Hepatocyte (in vitro differentiated cells): ENCODE results near the gene STMND1. TPM values are rescaled to one million over a fixed set of nuclear protein-coding genes. Genes with fewer than 3 reads are reported as not detected.

Source experiments
- DNase-seq: peaks from one replicate; pipeline ENCODE4 v3.0.0-alpha.2; 2016; ENCODE audit warnings: low spot score
- H2AFZ ChIP-seq: fragments of 200-600 bp; sonication (generic); 2 replicates; pipeline ENCODE4 v1.6.0; 2016; ENCODE audit warnings: antibody characterized with exemption, mild to moderate bottlenecking
- H3K27ac ChIP-seq: fragments of 200-600 bp; sonication (generic); 2 replicates; pipeline ENCODE4 v1.5.1; 2016; ENCODE audit warnings: mild to moderate bottlenecking
- H3K27me3 ChIP-seq: fragments of 200-600 bp; sonication (generic); 2 replicates; pipeline ENCODE4 v1.6.1; 2016
- H3K36me3 ChIP-seq: fragments of 200-600 bp; sonication (generic); replicated peaks from 2 replicates; pipeline ENCODE4 v1.5.1; 2016; ENCODE audit warnings: low read depth; ENCODE audit not compliant: insufficient read depth
- H3K4me1 ChIP-seq: fragments of 200-600 bp; sonication (generic); 2 replicates; pipeline ENCODE4 v1.5.1; 2016; ENCODE audit warnings: mild to moderate bottlenecking, moderate library complexity; ENCODE audit not compliant: insufficient read depth
- H3K4me2 ChIP-seq: fragments of 200-600 bp; sonication (generic); 2 replicates; pipeline ENCODE4 v1.6.0; 2016
- H3K4me3 ChIP-seq: fragments of 200-600 bp; sonication (generic); 2 replicates; pipeline ENCODE4 v1.5.1; 2016; ENCODE audit warnings: mild to moderate bottlenecking
- H3K79me2 ChIP-seq: fragments of 200-600 bp; sonication (generic); 2 replicates; pipeline ENCODE4 v1.6.0; 2017; ENCODE audit warnings: mild to moderate bottlenecking
- H3K9me2 ChIP-seq: fragments of 200-600 bp; sonication (generic); replicated peaks from 2 replicates; pipeline ENCODE4 v1.6.0; 2017; ENCODE audit warnings: mild to moderate bottlenecking; ENCODE audit not compliant: insufficient read depth
- H3K9me3 ChIP-seq: fragments of 200-600 bp; sonication (generic); 2 replicates; pipeline ENCODE4 v1.5.1; 2016; ENCODE audit warnings: low read depth, mild to moderate bottlenecking
- H4K20me1 ChIP-seq: fragments of 200-600 bp; sonication (generic); 2 replicates; pipeline ENCODE4 v1.6.0; 2016; ENCODE audit warnings: mild to moderate bottlenecking; ENCODE audit not compliant: insufficient read depth, poor library complexity, severe bottlenecking
- CTCF ChIP-seq: fragments of 200-600 bp; sonication (generic); IDR thresholded peaks from 2 replicates; pipeline ENCODE4 v1.5.1; 2016; ENCODE audit warnings: antibody characterized with exemption, mild to moderate bottlenecking; ENCODE audit not compliant: poor library complexity
- EZH2 ChIP-seq: fragments of 200-600 bp; sonication (generic); IDR thresholded peaks from 2 replicates; pipeline ENCODE4 v1.6.1; 2016; ENCODE audit warnings: antibody characterized with exemption, mild to moderate bottlenecking, borderline replicate concordance
- EZH2phosphoT487 ChIP-seq: fragments of 200-600 bp; sonication (generic); IDR thresholded peaks from one replicate; pipeline ENCODE4 v1.6.1; 2018; ENCODE audit warnings: antibody characterized with exemption, mild to moderate bottlenecking, low read depth, moderate library complexity; ENCODE audit not compliant: unreplicated experiment, severe bottlenecking
- whole genome bisulfite sequencing: methylation state at CpG from one replicate; pipeline ENCODE4 v1.1.6; 2016; ENCODE audit warnings: low lambda C conversion rate; ENCODE audit errors: missing lambda C conversion rate; 5-methylcytosine and 5-hydroxymethylcytosine counted together
- polyA plus RNA-seq: library from polyadenylated mRNA; unstranded; fragments of >200 nt; fragmentation: Nextera tagmentation; extraction: Ambion mirVana; gene quantifications from 2 replicates; pipeline ENCODE4 v1.2.1, GENCODE V29; 2016
- total RNA-seq: library from RNA; depleted of rRNA; stranded (reverse); fragments of >200 nt; gene quantifications from 2 replicates; pipeline ENCODE4 v1.2.3, GENCODE V29; 2014

Gene STMND1
- total and polyA plus RNA-seq, 2 experiments from 2014 or later, result 0.27 TPM; not detected in 1

DNA sequence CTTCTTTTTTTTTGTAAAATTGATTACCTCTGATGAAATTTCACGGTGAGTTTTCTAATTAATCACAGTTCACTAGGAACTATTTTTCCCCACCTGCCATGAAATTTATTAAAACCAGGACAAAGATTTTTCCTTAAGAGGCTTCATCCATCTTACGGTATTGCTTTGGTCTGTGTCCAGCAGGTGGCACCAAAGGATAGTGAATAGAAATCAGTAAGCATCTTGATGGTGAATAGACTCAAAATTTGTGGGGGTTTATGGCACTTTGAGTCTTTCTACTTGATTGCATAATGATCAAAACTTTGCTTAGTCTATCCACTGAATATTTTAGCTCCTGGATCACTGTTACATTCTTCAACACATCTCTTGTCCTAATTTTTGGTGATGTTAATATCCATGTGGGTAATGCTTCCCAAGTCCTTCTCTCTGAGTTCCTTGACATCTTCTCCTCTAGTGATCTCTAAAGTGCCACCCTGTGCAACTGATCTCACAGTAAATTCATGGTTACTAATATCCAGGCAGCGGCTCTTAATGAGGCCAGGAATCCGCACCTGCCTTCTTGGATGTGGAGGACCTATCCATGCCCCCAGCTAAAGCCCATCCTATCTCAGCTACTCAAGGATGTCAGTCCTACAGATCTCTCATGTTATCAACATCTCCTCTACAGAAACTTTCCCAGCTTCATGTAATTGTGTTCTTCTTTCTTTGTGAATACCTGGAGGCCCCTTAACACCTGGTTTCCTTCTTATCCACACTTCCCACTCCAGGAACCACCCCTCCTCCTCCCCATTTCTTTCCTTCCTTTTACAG, 54.5 kb downstream of the STMND1 start:
- TF ChIP-seq EZH2 (no peak), EZH2phosphoT487 (no peak), CTCF (peak; percentile 86)
- Histone ChIP-seq H3K27me3 (peaks cover 3% of the 10 kb centered on the region), H3K27ac (no peak overlapping the region), H4K20me1 (no peaks in the 10 kb centered on the region), H3K36me3 (no peaks in the 10 kb centered on the region), H3K79me2 (no peaks in the 10 kb centered on the region), H3K4me1 (no peaks in the 10 kb centered on the region), H3K9me3 (peaks cover 5% of the 10 kb centered on the region), H3K4me3 (no peak overlapping the region), H3K4me2 (no peak overlapping the region), H2AFZ (no peak overlapping the region), H3K9me2 (no peaks in the 10 kb centered on the region)
- 41% methylated on average over 4 of the region's 4 CpGs for WGBS
- DNase-seq, result peak; percentile 88

- Histone ChIP-seq H3K27ac (no peak overlapping the region), H4K20me1 (no peaks in the 10 kb centered on the region), H3K4me3 (no peak overlapping the region), H3K4me1 (no peaks in the 10 kb centered on the region), H3K9me2 (no peaks in the 10 kb centered on the region), H3K27me3 (peaks cover 3% of the 10 kb centered on the region), H3K79me2 (no peaks in the 10 kb centered on the region), H2AFZ (no peak overlapping the region), H3K9me3 (peaks cover 5% of the 10 kb centered on the region), H3K36me3 (no peaks in the 10 kb centered on the region), H3K4me2 (no peak overlapping the region)
- TF ChIP-seq CTCF, result no peak
- DNase-seq, result no peak
- WGBS, result 86% methylated on average over 8 of the region's 8 CpGs
Observed at GRCh38 chr6:17156966-17157365, 55.1 kb downstream of the STMND1 start.

GRCh38 chr6:17157617-17158016, 55.8 kb downstream of the STMND1 start:
- Histone ChIP-seq H3K27me3 (peaks cover 3% of the 10 kb centered on the region), H4K20me1 (no peaks in the 10 kb centered on the region), H3K79me2 (no peaks in the 10 kb centered on the region), H3K9me3 (peaks cover 4% of the 10 kb centered on the region), H3K4me3 (no peak overlapping the region), H3K27ac (no peak overlapping the region), H3K4me1 (no peaks in the 10 kb centered on the region), H3K4me2 (no peak overlapping the region), H2AFZ (no peak overlapping the region), H3K36me3 (no peaks in the 10 kb centered on the region), H3K9me2 (no peaks in the 10 kb centered on the region)
- 91% methylated on average over 2 of the region's 2 CpGs for WGBS
- no peak for DNase-seq
- TF ChIP-seq EZH2, result no peak
- no peak for TF ChIP-seq EZH2phosphoT487
- no peak for TF ChIP-seq CTCF

DNA sequence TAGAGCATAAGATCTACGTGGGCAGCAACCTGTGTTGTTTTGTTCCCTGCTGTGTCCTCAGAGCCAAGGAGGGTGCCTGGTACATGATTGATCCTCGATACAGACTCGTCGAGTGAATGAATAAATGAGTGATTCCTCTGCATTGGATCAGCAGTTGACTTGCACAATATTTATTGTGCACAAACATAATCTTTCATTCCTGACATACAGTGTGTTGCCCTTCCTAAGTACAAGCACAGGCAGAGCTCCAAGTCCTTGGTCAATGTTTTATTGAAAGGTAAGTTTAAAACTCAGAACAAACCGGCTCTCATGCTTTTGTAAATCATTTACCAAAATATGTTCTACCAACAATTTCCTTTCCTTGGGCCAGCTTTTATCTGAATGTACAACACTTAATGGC, 57.4 kb downstream of the STMND1 start:
- H3K4me1 ChIP-seq, result no peaks in the 10 kb centered on the region
- WGBS, result 72% methylated on average over 5 of the region's 5 CpGs
- no peak overlapping the region for H3K4me2 ChIP-seq
- no peaks in the 10 kb centered on the region for H3K9me2 ChIP-seq
- TF ChIP-seq EZH2, result no peak
- TF ChIP-seq EZH2phosphoT487, result no peak
- TF ChIP-seq CTCF, result no peak
- no peaks in the 10 kb centered on the region for H3K36me3 ChIP-seq
- H4K20me1 ChIP-seq, result no peaks in the 10 kb centered on the region
- no peak overlapping the region for H3K4me3 ChIP-seq
- H2AFZ ChIP-seq, result no peak overlapping the region
- no peaks in the 10 kb centered on the region for H3K79me2 ChIP-seq
- H3K27ac ChIP-seq, result no peak overlapping the region
- peaks cover 3% of the 10 kb centered on the region for H3K27me3 ChIP-seq
- peak; percentile 34 for DNase-seq
- no peaks in the 10 kb centered on the region for H3K9me3 ChIP-seq
